ENCODE measurements around the gene MKLN1.
A peak's percentile ranks its signal among the peaks of the same experiment; 100 is the strongest.

Gene MKLN1

GRCh38 chr7:131471250-131472004 lies 143.8 kb downstream of the MKLN1 start:
- DNase-seq, result no peak

GRCh38 chr7:131476740-131477139 lies 149.1 kb downstream of the MKLN1 start:
- DNase-seq, result no peak

- DNase-seq, result no peak
Measured at GRCh38 chr7:131480384-131481315, 153.0 kb downstream of the MKLN1 start.

GRCh38 chr7:131482800-131483199 lies 155.1 kb downstream of the MKLN1 start:
- no peak for DNase-seq

- no peak for DNase-seq
Measured at GRCh38 chr7:131483586-131483985, 155.9 kb downstream of the MKLN1 start.

- DNase-seq, result no peak
Measured at GRCh38 chr7:131486346-131486745, 158.7 kb downstream of the MKLN1 start.

GRCh38 chr7:131487217-131487616 lies 159.5 kb downstream of the MKLN1 start:
- DNase-seq, result no peak

GRCh38 chr7:131488361-131488760 lies 160.7 kb downstream of the MKLN1 start:
- DNase-seq, result no peak

GRCh38 chr7:131489196-131489595 lies 161.5 kb downstream of the MKLN1 start:
- DNase-seq, result no peak

- DNase-seq, result no peak
Measured at GRCh38 chr7:131489881-131490280, 162.2 kb downstream of the MKLN1 start.

GRCh38 chr7:131493081-131493480 lies 165.4 kb downstream of the MKLN1 start:
- no peak for DNase-seq

GRCh38 chr7:131493581-131493980 lies 165.9 kb downstream of the MKLN1 start:
- no peak for DNase-seq

- no peak for DNase-seq
Measured at GRCh38 chr7:131494182-131494581, 166.5 kb downstream of the MKLN1 start.

GRCh38 chr7:131495669-131496498 lies 168.2 kb downstream of the MKLN1 start:
- DNase-seq, result no peak

GRCh38 chr7:131497454-131497853 lies 169.8 kb downstream of the MKLN1 start:
- no peak for DNase-seq

GRCh38 chr7:131498237-131498885 lies 170.7 kb downstream of the MKLN1 start:
- no peak for DNase-seq

- no peak for DNase-seq
Measured at GRCh38 chr7:131499801-131500200, 172.1 kb downstream of the MKLN1 start.

- no peak for DNase-seq
Measured at GRCh38 chr7:131500357-131500756, 172.7 kb downstream of the MKLN1 start.

GRCh38 chr7:131501422-131501821 lies 173.7 kb downstream of the MKLN1 start:
- DNase-seq, result peak; percentile 19

GRCh38 chr7:131501930-131502685 lies 174.4 kb downstream of the MKLN1 start:
- no peak for DNase-seq

GRCh38 chr7:131502810-131503508 lies 175.3 kb downstream of the MKLN1 start:
- no peak for DNase-seq
